Measurements from ENCODE around the gene SLC3A2. TPM values are rescaled to one million over a fixed set of nuclear protein-coding genes. Genes with fewer than 3 reads are reported as not detected.

The SLC3A2 gene
- total and polyA plus RNA-seq, 2 of the 13 experiments (the other 11 are each of a cell fraction or from before 2014, with no cell fraction given) = 213 to 226 TPM

- TF ChIP-seq NONO (IDR thresholded peaks at IDR 0.05) (no peak), NONO (CRISPR knock-in tag; conservative IDR thresholded peaks at IDR 0.05) (peak; percentile 90), CENPX (CRISPR knock-in tag; IDR thresholded peaks at IDR 0.05) (no peak), ATRX (CRISPR knock-in tag; IDR thresholded peaks at IDR 0.05; ENCODE audit: borderline replicate concordance) (no peak), CBX5 (CRISPR knock-in tag; IDR thresholded peaks at IDR 0.05; ENCODE audit: borderline replicate concordance) (peak; percentile 59; the same call in 1 of the 2 replicates), PLRG1 (conservative IDR thresholded peaks at IDR 0.05) (no peak), FOXM1 (CRISPR knock-in tag; IDR thresholded peaks at IDR 0.05) (peak; percentile 90; the same call in 1 of the 2 replicates), TFDP2 (CRISPR knock-in tag; IDR thresholded peaks at IDR 0.05) (peak; percentile 99), PAF1 (CRISPR knock-in tag; IDR thresholded peaks at IDR 0.05) (no peak), BCL6 (CRISPR knock-in tag; IDR thresholded peaks at IDR 0.05) (peak; percentile 38), ZNF224 (CRISPR knock-in tag; IDR thresholded peaks at IDR 0.05) (peak; percentile 94; the same call in 1 of the 2 replicates), NFE2L1 (CRISPR knock-in tag; IDR thresholded peaks at IDR 0.05; ENCODE audit: borderline replicate concordance) (no peak), NFKBIZ (CRISPR knock-in tag; IDR thresholded peaks at IDR 0.05) (peak; percentile 91), MEIS1 (CRISPR knock-in tag; IDR thresholded peaks at IDR 0.05; ENCODE audit: borderline replicate concordance) (peak; percentile 75), DR1 (CRISPR knock-in tag; IDR thresholded peaks at IDR 0.05) (peak; percentile 99), EZH2 (conservative IDR thresholded peaks at IDR 0.05; ENCODE audit: low read depth, low read length) (no peak), MBD4 (IDR thresholded peaks at IDR 0.05; ENCODE audit: borderline replicate concordance, low read length) (no peak), ZNF883 (CRISPR knock-in tag; IDR thresholded peaks at IDR 0.05; ENCODE audit: not compliant biosample characterization) (peak; percentile 97), ATM (IDR thresholded peaks at IDR 0.05; ENCODE audit: borderline replicate concordance) (no peak), FOSL2 (CRISPR knock-in tag; IDR thresholded peaks at IDR 0.05) (peak; percentile 63), JUND (CRISPR knock-in tag; IDR thresholded peaks at IDR 0.05) (peak; percentile 71; the same call in 1 of the 2 replicates), ZFY (CRISPR knock-in tag; IDR thresholded peaks at IDR 0.05) (peak; percentile 79), CEBPG (CRISPR knock-in tag; IDR thresholded peaks at IDR 0.05) (peak; percentile 43; the same call in 1 of the 2 replicates), ZNF784 (CRISPR knock-in tag; IDR thresholded peaks at IDR 0.05; ENCODE audit: borderline replicate concordance) (peak; percentile 81), RFX5 (IDR thresholded peaks at IDR 0.05; ENCODE audit: low read depth, low read length) (peak; percentile 53), ZNF451 (CRISPR knock-in tag; IDR thresholded peaks at IDR 0.05) (peak; percentile 92), GABPA (IDR thresholded peaks at IDR 0.05; ENCODE audit: low read depth, low read length) (no peak), GABPA (CRISPR knock-in tag; IDR thresholded peaks at IDR 0.05; ENCODE audit: low read depth) (peak; percentile 65), CCDC6 (CRISPR knock-in tag; IDR thresholded peaks at IDR 0.05) (peak; percentile 86), ARID3A (IDR thresholded peaks at IDR 0.05; ENCODE audit: low read depth, low read length) (0 out of 2 replicates have a peak, but pooled peaks have one; percentile 26), ZNF670 (CRISPR knock-in tag; IDR thresholded peaks at IDR 0.05; ENCODE audit: borderline replicate concordance) (peak; percentile 79; the same call in 1 of the 2 replicates)
Measured at GRCh38 chr11:62855571-62856332, 24.9 kb upstream of the SLC3A2 start (continued).
